ENCODE data around the gene KCNJ3.

- TF ChIP-seq POLR2A (IDR thresholded peaks at IDR 0.05) (no peak), CTCF (IDR thresholded peaks at IDR 0.05) (no peak), POLR2AphosphoS5 (IDR thresholded peaks at IDR 0.05; ENCODE audit: insufficient read depth in 1 of 2, low read depth in 1 of 2) (no peak)
Measured at GRCh38 chr2:154696810-154697417, 1.6 kb upstream of the KCNJ3 start.

All from vagina (tissue), 2 donors.